Measurements from ENCODE around the gene PKNOX2. TPM values are rescaled to one million over a fixed set of nuclear protein-coding genes. Genes with fewer than 3 reads are reported as not detected.

Gene PKNOX2
- total and polyA plus RNA-seq, 2 of the 8 experiments (the other 6 are each of a cell fraction or from before 2014, with no cell fraction given): 2.0 TPM

DNA sequence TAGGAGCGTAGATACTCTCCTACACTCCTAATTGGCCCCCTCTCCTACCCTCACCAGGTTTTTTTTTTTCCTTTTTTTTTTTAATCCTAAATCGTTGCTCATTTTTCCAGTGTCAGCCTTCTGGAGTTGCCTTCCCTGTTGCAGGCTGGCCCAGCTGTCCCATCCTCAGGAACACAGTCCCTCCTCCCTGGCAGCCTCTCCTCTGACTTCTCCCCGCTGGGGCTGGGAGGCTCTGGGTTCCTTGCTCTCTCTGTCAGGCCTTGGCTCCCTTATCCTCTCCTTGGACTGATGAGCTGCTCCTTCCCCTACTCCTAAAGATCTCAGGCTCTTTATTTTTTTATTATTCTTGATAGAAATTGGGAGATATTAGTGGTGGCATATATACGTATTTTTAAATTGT lies 62.2 kb downstream of the PKNOX2 start:
- H3K23me2 ChIP-seq (ENCODE audit: low read depth, low read length): peaks cover 4% of the 10 kb centered on the region; the same call in 1 of the 2 replicates
- no peak overlapping the region for H3K56ac ChIP-seq (replicated peaks; ENCODE audit: insufficient read length, low read depth, low read length)
- no peak overlapping the region for H2BK120ac ChIP-seq (replicated peaks; ENCODE audit: low read depth, low read length)
- no peak overlapping the region for H3K14ac ChIP-seq (ENCODE audit: insufficient read length)
- H2BK20ac ChIP-seq (ENCODE audit: low read length): no peak overlapping the region
- no peaks in the 10 kb centered on the region; a peak in 1 of 7 replicates for H3K27me3 ChIP-seq (replicated peaks in 1 of 4; ENCODE audit: control insufficient read depth in 3 of 4, extremely low read depth in 1 of 4, insufficient read depth in 3 of 4, low read length in 3 of 4)
- no peak overlapping the region for H2AK5ac ChIP-seq (ENCODE audit: low read depth, low read length)
- no peak overlapping the region for H3K18ac ChIP-seq (ENCODE audit: extremely low read depth, low read length)
- H3K79me1 ChIP-seq (ENCODE audit: low read depth, low read length): peaks cover 3% of the 10 kb centered on the region; the same call in 1 of the 2 replicates
- H4K5ac ChIP-seq (ENCODE audit: insufficient read length, low read depth, low read length): no peak overlapping the region
- no peak overlapping the region for H3K4me2 ChIP-seq (ENCODE audit: insufficient read depth in 1 of 2, low read depth in 2 of 2, low read length in 2 of 2)
- H3K9me3 ChIP-seq (ENCODE audit: insufficient read depth in 2 of 2, low read depth in 1 of 2, low read length in 1 of 2): no peaks in the 10 kb centered on the region
- H3K36me3 ChIP-seq (ENCODE audit: control insufficient read depth in 2 of 4, insufficient read depth in 4 of 4, low read length in 3 of 4): no peaks in the 10 kb centered on the region
- POLR2A ChIA-PET (ENCODE audit: partially characterized antibody): interaction anchor here (1.1 kb wide), 1 partner anchor 11 kb away, joined by 3 read pairs; no protein-coding TSS in a partner anchor
- H4K91ac ChIP-seq (replicated peaks; ENCODE audit: insufficient read length, low read length): no peak overlapping the region
- no peak for FAIRE-seq
- H3K27ac ChIP-seq (ENCODE audit: low read depth, low read length): no peak overlapping the region
- no peak for DNase-seq (ENCODE audit: low read depth in 1 of 2, low spot score in 2 of 2)
- H3K4ac ChIP-seq (replicated peaks; ENCODE audit: insufficient read length, low read depth, low read length): no peak overlapping the region
- no peak overlapping the region for H2BK12ac ChIP-seq (ENCODE audit: low read depth, low read length)
- H3K4me1 ChIP-seq (replicated peaks in 1 of 4; ENCODE audit: control insufficient read depth in 3 of 4, insufficient read depth in 4 of 4, low read length in 3 of 4): peaks cover 7 to 26% (median 18%) of the 10 kb centered on the region in 4 experiments
- WGBS, 2 experiments (ENCODE audit: extremely low coverage in 1 of 2, insufficient coverage in 1 of 2, insufficient read length in 1 of 2, insufficient replicate concordance in 2 of 2, low coverage in 1 of 2, low lambda C conversion rate in 2 of 2, missing lambda C conversion rate in 1 of 2): 93% methylated on average over 4 of the region's 4 CpGs; no CpG with 5 or more reads in 1 of the 2 experiments
- CTCF ChIA-PET (ENCODE audit: partially characterized antibody): interaction anchor here (1.6 to 2.2 kb wide), 3 partner anchors 8 to 119 kb away, joined by 4 to 8 read pairs (median 5); no protein-coding TSS in a partner anchor
- no peak overlapping the region for H3K9ac ChIP-seq (replicated peaks in 1 of 4; ENCODE audit: extremely low read depth in 1 of 4, low read depth in 3 of 4, low read length in 3 of 4)
- H3K23ac ChIP-seq (ENCODE audit: insufficient read length): no peak overlapping the region
- H3K79me2 ChIP-seq (ENCODE audit: control insufficient read depth in 1 of 2, insufficient read depth in 2 of 2, low read length in 2 of 2): no peaks in the 10 kb centered on the region; a peak in 1 of 4 replicates
- H4K8ac ChIP-seq (ENCODE audit: extremely low read depth, insufficient read depth, low read length): no peak overlapping the region
- H2BK15ac ChIP-seq (ENCODE audit: low read length): no peak overlapping the region
- no peak overlapping the region for H2BK5ac ChIP-seq (ENCODE audit: low read depth, low read length)
- peaks cover 0 to 2% of the 10 kb centered on the region in 2 experiments for H4K20me1 ChIP-seq (replicated peaks in 1 of 2; ENCODE audit: control insufficient read depth in 1 of 2, insufficient read depth in 2 of 2, low read length in 2 of 2)
- no peak overlapping the region for H2AFZ ChIP-seq (ENCODE audit: low read length)
- H3K4me3 ChIP-seq (ENCODE audit: extremely low read depth in 1 of 4, insufficient read depth in 2 of 4, low read depth in 3 of 4, low read length in 4 of 4): no peak overlapping the region
- TF ChIP-seq KDM1A (IDR thresholded peaks at IDR 0.05; ENCODE audit: borderline replicate concordance, low read length): no peak
- no peak for TF ChIP-seq RNF2 (IDR thresholded peaks at IDR 0.05; ENCODE audit: borderline replicate concordance, low read depth, low read length, missing control alignments, poor library complexity, severe bottlenecking)
- TF ChIP-seq MAFK (IDR thresholded peaks at IDR 0.05; ENCODE audit: low read depth, low read length): no peak

Measured in H1 (cell line).